ENCODE results near the gene PXDC1. TPM values are rescaled to one million over a fixed set of nuclear protein-coding genes. Genes with fewer than 3 reads are reported as not detected.
"Not testable (repeated sequence)": the region's sequence is repeated elsewhere in the genome, so short reads cannot be mapped to it uniquely, and the experiment has no call there.

Gene PXDC1
- total RNA-seq, 2 donors from 2014 or later, result 0.35 to 0.36 TPM

- no peak for DNase-seq (ENCODE audit: low spot score in 2 of 2)
- Mint-ChIP-seq H3K36me3 (peaks cover 0 to 7% of the 10 kb centered on the region in 2 donors), H3K27ac (no peak overlapping the region), H3K9me3 (peaks cover 0 to 4% of the 10 kb centered on the region in 2 donors)
- no peak for ATAC-seq
These were observed 56.3 kb downstream of the PXDC1 start for GRCh38 chr6:3695065-3695817.

GRCh38 chr6:3693831-3694230 lies 57.7 kb downstream of the PXDC1 start:
- H3K9me3 Mint-ChIP-seq, result peaks cover 0 to 1% of the 10 kb centered on the region in 2 donors
- DNase-seq (ENCODE audit: low spot score in 2 of 2), result no peak
- H3K27ac Mint-ChIP-seq, result no peak overlapping the region
- ATAC-seq, result no peak
- peaks cover 0 to 7% of the 10 kb centered on the region in 2 donors for H3K36me3 Mint-ChIP-seq

GRCh38 chr6:3690506-3690905 lies 61.0 kb downstream of the PXDC1 start:
- DNase-seq (ENCODE audit: low spot score in 2 of 2), result no peak
- Mint-ChIP-seq H3K9me3 (no peaks in the 10 kb centered on the region), H3K36me3 (no peaks in the 10 kb centered on the region)

GRCh38 chr6:3687847-3688246 lies 63.7 kb downstream of the PXDC1 start:
- no peak for DNase-seq (ENCODE audit: low spot score in 2 of 2)

More at GRCh38 chr6:3690506-3690905, 61.0 kb downstream of the PXDC1 start:
- H3K27ac Mint-ChIP-seq, result no peak overlapping the region
- ATAC-seq, result no peak

GRCh38 chr6:3683331-3683730 lies 68.2 kb downstream of the PXDC1 start:
- Mint-ChIP-seq H3K36me3 (peaks cover 0 to 7% of the 10 kb centered on the region in 2 donors), H3K9me3 (peaks cover 6 to 7% of the 10 kb centered on the region in 2 donors), H3K27ac (no peak overlapping the region)
- DNase-seq (ENCODE audit: low spot score in 2 of 2), result no peak
- no peak for ATAC-seq

More at GRCh38 chr6:3687847-3688246, 63.7 kb downstream of the PXDC1 start:
- ATAC-seq, result no peak
- Mint-ChIP-seq H3K27ac (no peak overlapping the region), H3K9me3 (no peaks in the 10 kb centered on the region), H3K36me3 (no peaks in the 10 kb centered on the region)

GRCh38 chr6:3678946-3679345 lies 72.6 kb downstream of the PXDC1 start:
- H3K27ac Mint-ChIP-seq, result no peak overlapping the region

GRCh38 chr6:3677751-3678150 lies 73.8 kb downstream of the PXDC1 start:
- not testable (repeated sequence) for DNase-seq (ENCODE audit: low spot score in 2 of 2); H3K27ac Mint-ChIP-seq; ATAC-seq
- peaks cover 14 to 20% of the 10 kb centered on the region in 2 donors for H3K9me3 Mint-ChIP-seq
- H3K36me3 Mint-ChIP-seq, result peaks cover 10 to 12% of the 10 kb centered on the region in 2 donors

More at GRCh38 chr6:3678946-3679345, 72.6 kb downstream of the PXDC1 start:
- Mint-ChIP-seq H3K9me3 (peaks cover 11 to 19% of the 10 kb centered on the region in 2 donors), H3K36me3 (peaks cover 10 to 12% of the 10 kb centered on the region in 2 donors)
- DNase-seq (ENCODE audit: low spot score in 2 of 2), result no peak
- ATAC-seq, result no peak

- DNase-seq (ENCODE audit: low spot score in 2 of 2); H3K27ac Mint-ChIP-seq; ATAC-seq: not testable (repeated sequence)
- H3K36me3 Mint-ChIP-seq, result peaks cover 10 to 12% of the 10 kb centered on the region in 2 donors
- peaks cover 14 to 20% of the 10 kb centered on the region in 2 donors for H3K9me3 Mint-ChIP-seq
These were observed 74.2 kb downstream of the PXDC1 start for GRCh38 chr6:3677351-3677750.

Other genes starting within 250 kb of the PXDC1 start
- 1 to 10 TPM; 5.7 to 7.5 TPM for gene FAM50B, start 97.7 kb upstream of the PXDC1 start, total RNA-seq

Data from activated naive CD4-positive, alpha-beta T cell treated with anti-CD3 and anti-CD28 coated beads, Interleukin-2, amount 50 U/mL, for 72 hours (primary cell).